Activated naive CD4-positive, alpha-beta T cell (primary cell): ENCODE results near the gene ARID5A.

Experiments used
- DNase-seq, 4 experiments: peaks; one replicate each; lab custom pipeline; 2025; lab: John Stamatoyannopoulos, UW

The ARID5A gene

DNA sequence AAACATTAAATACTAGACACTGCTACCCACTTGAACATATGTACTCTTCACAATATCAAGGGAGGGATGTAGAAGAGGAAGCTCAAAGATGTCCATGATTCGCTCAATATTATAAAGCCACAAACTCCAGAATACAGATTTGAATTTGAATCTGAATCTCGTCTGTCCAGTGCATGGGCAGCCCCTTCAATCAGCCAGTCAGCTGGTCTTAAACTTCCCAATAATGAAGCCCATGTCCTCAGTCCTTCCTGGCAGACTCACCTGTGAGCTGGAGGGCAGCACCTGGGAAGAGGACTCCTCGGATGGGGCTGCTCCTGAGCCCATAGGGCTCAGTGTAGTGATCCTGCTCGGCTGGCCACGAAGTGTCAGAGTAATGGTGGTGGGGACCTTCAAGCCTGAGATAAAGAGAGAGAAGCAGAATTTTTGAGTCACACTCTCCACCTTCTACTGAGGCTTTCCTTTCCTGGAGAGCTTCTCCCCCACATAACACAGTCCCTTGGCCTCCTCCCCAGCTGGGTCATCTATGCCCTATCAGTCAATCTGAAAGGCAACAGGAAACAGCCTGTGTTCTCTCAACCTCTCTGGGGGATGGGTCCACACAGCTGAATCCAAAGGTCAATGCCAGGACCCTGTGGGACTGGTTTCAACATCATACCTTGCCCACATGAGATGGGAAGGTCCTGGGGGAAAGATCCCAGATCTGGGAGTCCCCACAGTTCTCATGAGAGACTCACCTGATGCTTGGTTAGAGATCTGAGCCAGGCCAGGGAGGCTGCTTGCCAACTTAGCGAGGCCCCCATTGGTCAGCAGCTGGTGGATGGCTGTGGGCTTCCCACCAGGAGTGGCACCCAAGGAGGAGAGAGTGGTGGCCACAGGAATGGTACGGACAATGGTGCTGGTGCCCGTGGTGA lies 65.1 kb downstream of the ARID5A start:
- DNase-seq, result no peak
